Activated CD8-positive, alpha-beta memory T cell treated with anti-CD3 and anti-CD28 coated beads, Interleukin-2, amount 10 ng/mL, durations not matched to agents 7 days and 5 days (primary cell): ENCODE results near the gene PEDS1. TPM values are rescaled to one million over a fixed set of nuclear protein-coding genes. Genes with fewer than 3 reads are reported as not detected.

ENCODE experiments used
- ATAC-seq: fragments of 150-1000 bp; cut with Tn5 transposase; one replicate; pipeline ENCODE4 v1.10.0; 2021; ENCODE audit warnings: moderate library complexity
- CTCF ChIA-PET: fragments of 350-600 bp; sonication (Branson Sonifier 250); formaldehyde crosslinking; loops from one replicate; lab custom pipeline; 2021; ENCODE audit warnings: antibody characterized with exemption; lab: Charles Lee
- DNase-seq: peaks from one replicate; pipeline ENCODE4 v3.0.0-alpha.2; 2020
- H3K27ac Mint-ChIP-seq: one replicate; pipeline ENCODE4 v1.8.0; 2021; ENCODE audit warnings: mild to moderate bottlenecking, mixed read lengths
- H3K27me3 Mint-ChIP-seq: one replicate; pipeline ENCODE4 v1.8.0; 2021; ENCODE audit warnings: mixed read lengths
- H3K36me3 Mint-ChIP-seq: one replicate; pipeline ENCODE4 v1.8.0; 2021; ENCODE audit warnings: mild to moderate bottlenecking, mixed read lengths
- H3K4me1 Mint-ChIP-seq: one replicate; pipeline ENCODE4 v1.8.0; 2021; ENCODE audit warnings: mixed read lengths
- H3K4me3 Mint-ChIP-seq: one replicate; pipeline ENCODE4 v1.8.0; 2021; ENCODE audit warnings: mild to moderate bottlenecking, moderate library complexity, mixed read lengths
- H3K9me3 Mint-ChIP-seq: one replicate; pipeline ENCODE4 v1.8.0; 2022; ENCODE audit warnings: low read depth, mixed read lengths
- total RNA-seq, 2 experiments: library from RNA; stranded (reverse); gene quantifications; one replicate each; pipeline ENCODE4 v1.2.3, GENCODE V29; 2021

Gene PEDS1
- total RNA-seq, 2 experiments from 2014 or later = 24.2 to 25.4 TPM

DNA sequence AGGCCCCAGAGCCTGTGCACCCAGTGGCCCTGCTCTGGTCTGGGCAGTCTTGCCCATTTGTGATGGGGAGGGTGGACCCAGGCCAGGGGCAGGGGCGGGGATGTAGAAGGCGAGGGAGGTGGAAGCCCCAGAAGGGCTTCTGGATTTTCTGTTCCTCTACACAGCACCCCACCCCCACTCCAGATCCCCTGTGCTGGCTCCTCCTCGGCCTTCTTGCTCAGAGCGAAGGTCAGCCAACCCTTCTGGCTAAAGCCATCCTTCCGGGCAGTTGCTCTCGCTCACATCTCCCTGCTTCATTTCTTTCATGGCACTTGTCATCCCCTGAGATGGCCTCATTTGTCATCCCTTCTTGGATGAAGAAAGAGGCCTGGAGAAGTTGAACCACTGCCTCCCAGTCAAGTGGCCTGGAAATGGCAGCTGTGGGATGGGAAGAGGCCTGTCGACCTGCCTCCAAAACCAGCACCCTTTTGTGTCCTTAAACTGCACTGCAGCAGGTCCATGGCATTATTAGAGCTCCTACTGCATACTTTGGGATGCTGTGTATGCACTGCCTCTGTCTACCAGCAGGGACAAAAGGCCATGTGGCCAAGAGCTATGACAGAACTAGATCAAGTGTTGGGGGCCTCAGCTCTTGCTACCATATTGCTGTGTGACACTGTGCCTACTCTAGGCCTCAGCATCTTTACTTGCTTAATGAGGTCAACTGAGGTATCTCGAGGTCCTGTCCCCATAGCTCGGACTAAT, 19.9 kb downstream of the PEDS1 start:
- DNase-seq (no peak), ATAC-seq (no peak)
- Mint-ChIP-seq H3K36me3 (peaks cover 9% of the 10 kb centered on the region), H3K27ac (no peak overlapping the region), H3K9me3 (no peaks in the 10 kb centered on the region), H3K4me1 (peaks cover 3% of the 10 kb centered on the region), H3K27me3 (no peaks in the 10 kb centered on the region), H3K4me3 (no peak overlapping the region)
- CTCF ChIA-PET = interaction anchor here (0.6 to 1.8 kb wide), 8 partner anchors 13 to 62 kb away, joined by 3 to 7 read pairs (median 4); partner anchors contain the start of genes PEDS1 and UBE2V1

DNA sequence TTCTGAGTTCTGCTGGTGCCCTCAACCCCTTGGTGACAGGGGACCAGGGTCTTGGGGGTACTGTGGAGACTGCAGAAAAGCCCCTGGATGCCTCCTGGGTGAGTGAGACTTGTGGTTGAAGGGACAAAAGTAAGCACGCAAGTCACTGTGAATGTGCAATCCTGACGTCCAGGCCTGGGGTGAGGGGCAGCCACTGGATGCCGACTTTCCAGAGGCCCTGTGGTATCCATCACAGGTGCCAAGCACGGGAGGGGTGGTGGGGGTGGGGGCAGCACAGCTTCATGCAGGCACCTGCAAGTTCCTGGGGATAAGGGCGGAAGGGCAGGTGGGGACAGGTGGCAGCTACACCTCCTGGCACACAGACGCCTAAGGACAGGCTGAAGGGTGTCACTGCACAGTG, 20.5 kb downstream of the PEDS1 start:
- ATAC-seq (no peak), DNase-seq (no peak)
- Mint-ChIP-seq H3K4me3 (no peak overlapping the region), H3K27ac (no peak overlapping the region), H3K4me1 (peaks cover 3% of the 10 kb centered on the region), H3K27me3 (no peaks in the 10 kb centered on the region), H3K36me3 (peaks cover 11% of the 10 kb centered on the region), H3K9me3 (no peaks in the 10 kb centered on the region)
- CTCF ChIA-PET = interaction anchor here (1.5 to 1.7 kb wide), 2 partner anchors 14 to 16 kb away, joined by 3 to 4 read pairs; no protein-coding TSS in a partner anchor

DNA sequence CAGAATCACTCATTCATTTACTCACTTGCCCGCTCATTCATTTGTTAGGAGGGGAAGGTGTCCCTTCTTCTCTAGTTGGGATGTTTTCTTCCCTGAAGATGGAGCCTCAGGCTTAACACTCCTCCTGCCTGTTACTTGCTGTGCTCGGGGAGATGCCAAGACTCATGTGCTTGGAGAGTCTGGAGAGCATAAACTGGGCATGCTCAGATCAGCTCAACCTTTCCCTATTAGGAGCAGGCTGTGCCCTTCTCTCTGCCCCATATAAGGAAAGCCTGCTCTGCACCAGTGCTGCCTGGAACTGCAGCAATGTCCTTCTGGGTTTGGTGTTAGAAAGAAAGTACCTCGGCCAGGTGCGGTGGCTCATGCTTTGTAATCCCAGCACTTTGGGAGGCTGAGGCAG, 22.5 kb downstream of the PEDS1 start:
- Mint-ChIP-seq H3K4me3 (no peak overlapping the region), H3K27me3 (no peaks in the 10 kb centered on the region), H3K4me1 (peaks cover 1% of the 10 kb centered on the region), H3K27ac (no peak overlapping the region), H3K9me3 (no peaks in the 10 kb centered on the region), H3K36me3 (peaks cover 15% of the 10 kb centered on the region)
- DNase-seq (no peak), ATAC-seq (no peak)
- CTCF ChIA-PET = no interaction called here

DNA sequence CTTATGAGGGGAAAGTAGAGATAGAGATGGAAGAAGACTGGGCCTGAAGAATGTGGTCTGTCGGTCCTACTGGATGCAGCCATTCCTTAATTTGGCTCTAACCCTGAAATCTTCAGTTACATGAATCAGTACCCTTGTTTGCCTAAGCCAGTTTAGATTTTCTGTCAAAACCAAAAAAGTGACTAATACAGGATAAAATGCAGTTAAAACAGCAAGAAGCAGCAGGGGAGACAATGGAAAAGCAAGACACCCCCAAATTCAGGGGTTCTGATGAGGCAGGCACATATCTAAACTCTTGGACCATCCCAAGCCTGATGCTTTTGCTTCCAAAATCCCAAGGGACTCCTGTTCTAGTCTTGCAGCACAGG, 23.2 kb downstream of the PEDS1 start:
- Mint-ChIP-seq H3K27ac (no peak overlapping the region), H3K4me3 (no peak overlapping the region), H3K9me3 (no peaks in the 10 kb centered on the region), H3K36me3 (peaks cover 14% of the 10 kb centered on the region), H3K4me1 (peaks cover 1% of the 10 kb centered on the region), H3K27me3 (no peaks in the 10 kb centered on the region)
- CTCF ChIA-PET = no interaction called here
- DNase-seq (no peak), ATAC-seq (no peak)

DNA sequence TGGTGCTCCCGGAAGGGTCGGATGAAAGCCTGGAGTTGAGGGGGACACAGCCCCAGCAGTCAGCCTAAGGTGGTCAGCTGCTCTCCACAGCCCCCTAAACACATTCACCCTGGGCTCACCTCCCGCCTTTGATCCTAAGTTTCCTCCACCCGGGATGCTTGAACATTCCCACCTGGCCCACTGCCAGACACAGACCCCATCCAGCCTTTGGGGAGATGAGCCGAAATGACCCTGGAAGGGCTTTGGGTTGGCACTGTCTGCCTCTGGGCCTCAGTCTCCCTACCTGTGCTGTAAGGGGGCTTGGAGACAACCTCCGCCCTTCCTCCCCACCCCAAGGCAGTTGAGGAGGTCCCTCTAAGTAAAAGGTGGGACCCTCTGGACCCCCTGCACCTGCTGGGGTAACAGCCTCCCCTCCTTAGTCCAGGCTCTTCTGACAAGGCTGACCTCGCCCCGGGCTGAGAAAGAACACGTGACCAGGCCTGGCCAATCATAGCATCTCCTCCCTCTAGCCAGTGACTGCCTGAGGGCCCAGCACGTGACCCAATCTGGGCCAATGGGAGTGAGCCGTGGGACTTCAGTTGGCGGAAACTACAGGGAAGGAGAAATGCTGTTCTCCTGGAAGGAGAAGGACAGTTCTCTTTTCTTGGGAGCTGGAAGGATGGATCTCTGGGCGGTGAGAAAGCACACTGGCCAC, 23.7 kb downstream of the PEDS1 start:
- H3K36me3 Mint-ChIP-seq = peaks cover 17% of the 10 kb centered on the region
- H3K27me3 Mint-ChIP-seq = no peaks in the 10 kb centered on the region

DNA sequence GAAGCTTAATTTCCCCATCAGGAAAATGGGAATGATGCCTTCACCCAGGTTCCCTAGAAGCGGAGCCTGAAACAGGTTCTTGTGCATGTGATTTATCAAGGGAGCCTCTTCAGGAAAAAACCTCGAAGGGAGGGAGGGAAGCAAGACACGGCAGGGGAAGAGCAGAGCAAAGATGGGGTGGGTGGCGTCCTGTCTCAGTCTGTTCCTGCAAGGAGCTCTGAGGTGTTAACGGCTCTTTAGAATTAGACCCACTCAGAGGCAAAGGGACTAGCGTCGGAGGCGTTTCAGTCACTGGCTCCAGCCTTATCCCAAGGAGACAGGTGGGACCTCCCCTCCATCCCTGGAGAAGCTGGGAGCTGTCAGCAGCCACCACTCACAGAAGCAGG, 25.0 kb downstream of the PEDS1 start:
- H3K27ac Mint-ChIP-seq = no peak overlapping the region

More for the DNA sequence above, 23.7 kb downstream of the PEDS1 start:
- CTCF ChIA-PET = no interaction called here
- Mint-ChIP-seq H3K4me1 (peaks cover 1% of the 10 kb centered on the region), H3K4me3 (no peak overlapping the region), H3K9me3 (no peaks in the 10 kb centered on the region), H3K27ac (no peak overlapping the region)
- ATAC-seq (peak; percentile 39), DNase-seq (no peak)

DNA sequence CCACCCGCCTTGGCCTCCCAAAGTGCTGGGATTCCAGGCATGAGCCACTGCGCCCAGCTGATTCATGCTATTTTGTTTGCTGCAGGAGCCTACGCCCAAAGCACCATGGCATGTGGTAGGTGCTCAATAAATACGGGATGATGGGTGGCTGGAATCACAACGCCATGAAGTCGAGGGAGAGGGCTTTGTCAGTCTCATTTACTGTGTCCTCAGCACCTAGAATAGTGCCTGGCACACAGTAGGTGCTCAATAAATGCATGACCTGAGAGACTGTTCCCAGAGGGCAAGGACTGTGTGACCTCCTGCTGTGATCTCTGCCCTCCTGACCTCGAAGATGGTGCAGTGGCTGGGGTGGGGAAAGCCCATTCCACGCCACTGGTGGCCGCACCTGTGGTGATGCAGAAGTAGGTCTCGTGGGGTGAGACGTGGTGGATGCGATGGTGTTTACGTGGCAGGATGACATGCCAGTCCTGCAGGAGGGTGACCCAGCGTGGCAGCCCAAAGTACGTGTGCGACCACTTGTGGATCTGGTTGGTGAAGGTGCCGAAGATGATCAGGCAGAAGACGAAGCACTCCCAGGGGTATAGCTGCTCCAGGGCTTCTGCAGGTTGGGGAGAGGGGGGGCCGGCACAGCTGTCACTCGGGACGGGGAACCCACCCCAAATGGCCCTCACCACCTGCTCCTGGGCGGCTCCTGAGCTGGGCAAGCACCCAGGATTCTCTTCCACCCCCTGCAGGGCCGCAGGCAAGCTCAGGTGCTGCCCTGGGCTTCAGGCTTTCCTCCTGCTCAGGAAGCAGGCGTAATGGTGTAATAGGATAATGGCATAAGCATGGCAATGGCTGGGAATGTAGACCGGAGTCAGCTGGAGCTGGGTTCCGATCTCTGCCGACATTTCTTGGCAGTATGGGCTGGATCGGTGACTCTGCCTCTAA, 25.7 kb downstream of the PEDS1 start:
- DNase-seq (no peak), ATAC-seq (no peak)
- CTCF ChIA-PET = interaction anchor here (0.7 to 9.7 kb wide), 2 partner anchors 42 kb away, joined by 3 to 135 read pairs; no protein-coding TSS in a partner anchor
- peaks cover 1% of the 10 kb centered on the region for H3K4me1 Mint-ChIP-seq
- H3K36me3 Mint-ChIP-seq = peaks cover 29% of the 10 kb centered on the region
- no peaks in the 10 kb centered on the region for H3K9me3 Mint-ChIP-seq
- H3K27ac Mint-ChIP-seq = no peak overlapping the region
- H3K4me3 Mint-ChIP-seq = no peak overlapping the region
- H3K27me3 Mint-ChIP-seq = no peaks in the 10 kb centered on the region

More for the DNA sequence above, 25.0 kb downstream of the PEDS1 start:
- Mint-ChIP-seq H3K9me3 (no peaks in the 10 kb centered on the region), H3K27me3 (no peaks in the 10 kb centered on the region), H3K4me1 (peaks cover 1% of the 10 kb centered on the region), H3K4me3 (no peak overlapping the region), H3K36me3 (peaks cover 25% of the 10 kb centered on the region)
- DNase-seq (no peak), ATAC-seq (no peak)
- CTCF ChIA-PET = interaction anchor here (0.7 kb wide), 1 partner anchor 41 kb away, joined by 3 read pairs; no protein-coding TSS in a partner anchor

DNA sequence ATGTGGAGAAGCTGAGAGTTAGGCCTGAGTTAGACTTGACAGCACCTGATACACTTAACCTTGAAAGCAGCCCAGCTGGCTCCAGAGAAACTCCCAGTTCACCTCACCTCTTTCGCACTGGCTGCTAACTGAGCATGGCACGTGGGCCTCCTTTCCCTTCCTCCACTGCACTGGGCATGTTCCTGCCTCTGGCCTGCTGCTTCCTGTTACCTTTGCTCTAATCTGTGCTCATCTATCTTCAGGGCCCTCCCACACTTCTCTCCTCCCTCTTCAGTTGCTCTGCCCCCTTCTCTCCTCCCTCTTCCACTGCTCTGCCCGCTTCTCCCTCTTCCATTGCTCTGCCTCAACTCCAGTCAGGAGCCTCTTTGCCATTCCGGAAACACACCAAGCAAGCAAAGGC, 26.9 kb downstream of the PEDS1 start:
- ATAC-seq = no peak
- H3K27me3 Mint-ChIP-seq = no peaks in the 10 kb centered on the region
- no peak overlapping the region for H3K27ac Mint-ChIP-seq
- H3K4me1 Mint-ChIP-seq = peaks cover 1% of the 10 kb centered on the region
- H3K36me3 Mint-ChIP-seq = peaks cover 29% of the 10 kb centered on the region
- no peak overlapping the region for H3K4me3 Mint-ChIP-seq
- H3K9me3 Mint-ChIP-seq = no peaks in the 10 kb centered on the region
- no peak for DNase-seq
- CTCF ChIA-PET = interaction anchor here (1.9 to 9.7 kb wide), 2 partner anchors 43 to 148 kb away, joined by 6 to 135 read pairs; no protein-coding TSS in a partner anchor

DNA sequence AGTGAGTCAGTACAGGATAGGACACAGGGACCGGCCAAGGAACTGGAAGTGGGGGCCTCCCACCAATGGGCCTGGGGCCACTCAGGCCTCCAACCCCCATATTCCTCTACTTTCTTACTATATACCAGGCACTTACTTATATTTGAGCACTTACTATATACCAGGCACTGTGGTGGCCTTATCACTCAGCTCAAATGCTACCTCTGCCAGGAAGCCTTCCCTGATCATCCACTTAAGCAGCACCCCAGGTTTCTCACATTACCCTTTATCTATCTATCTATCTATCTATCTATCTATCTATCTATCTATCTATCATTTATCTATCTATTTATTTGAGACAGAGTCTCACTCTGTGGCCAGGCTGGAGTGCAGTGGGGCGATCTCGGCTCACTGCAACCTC, 28.2 kb downstream of the PEDS1 start:
- no peaks in the 10 kb centered on the region for H3K9me3 Mint-ChIP-seq
- no peaks in the 10 kb centered on the region for H3K27me3 Mint-ChIP-seq
- peaks cover 3% of the 10 kb centered on the region for H3K4me1 Mint-ChIP-seq
- peaks cover 27% of the 10 kb centered on the region for H3K36me3 Mint-ChIP-seq
- CTCF ChIA-PET = interaction anchor here (1.9 to 9.7 kb wide), 2 partner anchors 44 to 146 kb away, joined by 6 to 135 read pairs; no protein-coding TSS in a partner anchor
- H3K27ac Mint-ChIP-seq = no peak overlapping the region
- DNase-seq = no peak
- no peak for ATAC-seq
- H3K4me3 Mint-ChIP-seq = no peak overlapping the region

DNA sequence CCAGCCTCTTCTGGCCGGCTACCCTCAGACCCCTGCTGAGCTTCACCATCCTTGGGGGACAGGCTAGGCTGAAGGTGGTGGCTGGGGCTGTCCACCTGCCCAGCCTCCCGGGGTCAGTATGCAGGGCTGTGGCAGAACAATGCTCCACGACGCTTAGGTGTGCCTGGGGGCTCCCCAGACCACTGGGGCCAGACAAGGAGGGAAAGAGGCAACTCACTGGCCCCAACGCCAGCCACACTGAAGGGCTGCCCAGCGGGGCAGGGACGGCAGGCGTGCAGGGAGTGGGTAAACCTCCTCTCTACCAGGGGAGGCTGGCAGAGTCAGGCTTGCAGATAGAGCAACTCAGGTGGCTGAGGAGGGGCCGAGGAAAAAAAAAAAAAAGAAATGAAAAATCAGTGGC, 29.0 kb downstream of the PEDS1 start:
- ATAC-seq = no peak
- DNase-seq = no peak
- Mint-ChIP-seq H3K4me3 (no peak overlapping the region), H3K9me3 (no peaks in the 10 kb centered on the region), H3K27me3 (no peaks in the 10 kb centered on the region), H3K36me3 (peaks cover 27% of the 10 kb centered on the region), H3K27ac (no peak overlapping the region), H3K4me1 (peaks cover 3% of the 10 kb centered on the region)
- CTCF ChIA-PET = interaction anchor here (5.5 to 9.7 kb wide), 2 partner anchors 45 to 55 kb away, joined by 48 to 135 read pairs; no protein-coding TSS in a partner anchor

DNA sequence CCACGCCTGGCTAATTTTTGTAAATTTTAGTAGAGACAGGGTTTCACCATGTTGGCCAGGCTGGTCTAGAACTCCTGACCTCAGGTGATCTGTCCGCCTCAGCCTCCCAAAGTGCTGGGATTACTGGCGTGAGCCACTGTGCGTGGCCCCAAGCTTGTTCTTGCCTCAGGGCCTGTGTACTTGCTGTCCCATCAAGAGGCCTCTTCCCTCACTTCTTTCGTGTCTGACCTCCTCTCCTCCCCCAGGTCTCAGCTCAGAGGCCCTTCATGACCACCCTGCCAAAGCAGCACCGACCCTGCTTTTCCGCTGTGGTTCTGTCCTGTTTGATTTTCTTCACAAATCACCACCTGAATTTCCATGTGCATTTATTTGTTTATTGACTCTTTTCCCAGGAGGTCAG, 30.1 kb downstream of the PEDS1 start:
- H3K27me3 Mint-ChIP-seq = no peaks in the 10 kb centered on the region
- peaks cover 26% of the 10 kb centered on the region for H3K36me3 Mint-ChIP-seq
- no peaks in the 10 kb centered on the region for H3K9me3 Mint-ChIP-seq
- H3K4me3 Mint-ChIP-seq = no peak overlapping the region
- H3K4me1 Mint-ChIP-seq = peaks cover 3% of the 10 kb centered on the region
- DNase-seq = no peak
- no peak for ATAC-seq
- no peak overlapping the region for H3K27ac Mint-ChIP-seq
- CTCF ChIA-PET = interaction anchor here (0.7 to 9.7 kb wide), 5 partner anchors 30 to 144 kb away, joined by 3 to 135 read pairs (median 33); partner anchors contain the start of gene PEDS1

DNA sequence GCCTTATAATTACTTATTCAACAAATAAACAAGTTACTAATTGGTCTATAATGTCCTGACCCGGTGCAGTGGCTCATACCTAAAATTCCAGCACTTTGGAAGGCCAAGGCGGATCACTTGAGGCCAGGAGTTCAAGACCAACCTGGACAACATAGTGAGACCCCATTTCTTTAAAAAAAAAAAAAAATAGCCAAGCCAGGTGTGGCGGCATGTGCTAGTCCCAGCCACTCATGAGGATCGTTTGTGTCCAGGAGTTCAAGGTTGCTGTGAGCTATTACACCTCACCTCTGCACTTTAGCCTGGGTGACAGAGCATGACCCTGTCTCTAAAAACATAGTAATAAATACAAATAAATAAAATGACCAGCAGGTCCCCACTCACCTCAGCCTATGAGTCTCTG, 30.8 kb downstream of the PEDS1 start:
- CTCF ChIA-PET = interaction anchor here (0.6 to 9.7 kb wide), 6 partner anchors 31 to 349 kb away, joined by 3 to 135 read pairs (median 18); partner anchors contain the start of gene PEDS1
- ATAC-seq (no peak), DNase-seq (no peak)
- peaks cover 3% of the 10 kb centered on the region for H3K4me1 Mint-ChIP-seq
- H3K27me3 Mint-ChIP-seq = no peaks in the 10 kb centered on the region
- no peak overlapping the region for H3K4me3 Mint-ChIP-seq
- no peaks in the 10 kb centered on the region for H3K9me3 Mint-ChIP-seq
- no peak overlapping the region for H3K27ac Mint-ChIP-seq
- peaks cover 23% of the 10 kb centered on the region for H3K36me3 Mint-ChIP-seq
